Right lung (tissue), 5 donors: Measurements from ENCODE around the gene SERTAD2. TPM values are rescaled to one million over a fixed set of nuclear protein-coding genes. Genes with fewer than 3 reads are reported as not detected.
A peak's percentile ranks its signal among the peaks of the same experiment; 100 is the strongest.

Experiments
- DNase-seq, 2 donors: peaks; one replicate each; pipeline ENCODE4 v3.0.0-alpha.2; 2013
- polyA plus RNA-seq, 5 donors: library from polyadenylated mRNA; unstranded; fragments of 120-200 nt; gene quantifications; one replicate each; pipeline versions ENCODE4 v1.2.1 to v1.2.3, GENCODE V29; 2013; ENCODE audit warnings: inconsistent platforms in 1 of 5, low replicate concordance in 1 of 5; ENCODE audit not compliant: insufficient read length in 5 of 5, insufficient read depth in 1 of 5

SERTAD2 gene
- polyA plus RNA-seq, 5 donors: 22.3 to 27.9 (median 24.7) TPM

DNA sequence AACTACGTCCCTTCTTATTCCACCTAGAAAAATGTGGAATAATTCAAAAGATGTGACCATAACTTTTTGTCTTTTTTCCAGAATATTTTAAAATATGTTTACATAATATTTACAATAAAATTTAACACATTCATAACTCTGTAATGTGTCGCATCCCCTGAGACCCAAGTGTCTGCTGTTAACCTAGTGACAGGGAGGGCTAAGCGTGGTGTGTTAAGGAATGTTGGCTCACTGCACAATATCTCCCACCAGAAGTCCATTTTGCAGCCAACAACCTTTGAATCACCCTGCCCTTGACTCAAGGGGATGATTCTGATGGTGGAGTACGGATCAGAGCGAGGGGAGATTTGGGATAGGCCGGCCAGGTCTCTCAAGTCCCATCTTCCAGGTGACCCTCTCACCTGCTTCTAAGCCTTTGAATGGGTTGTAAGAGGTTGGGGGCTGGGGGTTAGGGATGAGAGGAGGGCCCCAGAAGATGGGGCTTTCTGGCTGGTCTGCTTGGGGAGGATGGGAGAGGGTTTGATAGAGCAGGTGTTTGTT is 43.3 kb downstream of the SERTAD2 start:
- DNase-seq: no peak

DNA sequence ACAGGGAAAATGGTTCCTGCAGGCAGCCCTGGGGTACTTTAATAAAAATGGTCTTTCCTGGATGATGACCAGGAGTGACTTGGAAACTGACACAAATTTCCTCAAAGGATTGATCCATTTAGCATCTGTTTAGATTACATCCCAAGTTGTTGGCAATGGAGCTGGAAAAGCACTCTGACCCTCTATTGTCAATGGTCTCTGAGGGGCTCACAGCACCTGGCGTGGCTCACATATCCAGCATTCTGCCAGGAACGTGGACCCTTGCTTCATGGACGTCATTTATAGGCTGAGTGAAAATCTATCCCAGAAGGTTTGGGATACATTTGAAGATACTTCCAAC is 43.8 kb downstream of the SERTAD2 start:
- DNase-seq: no peak

DNA sequence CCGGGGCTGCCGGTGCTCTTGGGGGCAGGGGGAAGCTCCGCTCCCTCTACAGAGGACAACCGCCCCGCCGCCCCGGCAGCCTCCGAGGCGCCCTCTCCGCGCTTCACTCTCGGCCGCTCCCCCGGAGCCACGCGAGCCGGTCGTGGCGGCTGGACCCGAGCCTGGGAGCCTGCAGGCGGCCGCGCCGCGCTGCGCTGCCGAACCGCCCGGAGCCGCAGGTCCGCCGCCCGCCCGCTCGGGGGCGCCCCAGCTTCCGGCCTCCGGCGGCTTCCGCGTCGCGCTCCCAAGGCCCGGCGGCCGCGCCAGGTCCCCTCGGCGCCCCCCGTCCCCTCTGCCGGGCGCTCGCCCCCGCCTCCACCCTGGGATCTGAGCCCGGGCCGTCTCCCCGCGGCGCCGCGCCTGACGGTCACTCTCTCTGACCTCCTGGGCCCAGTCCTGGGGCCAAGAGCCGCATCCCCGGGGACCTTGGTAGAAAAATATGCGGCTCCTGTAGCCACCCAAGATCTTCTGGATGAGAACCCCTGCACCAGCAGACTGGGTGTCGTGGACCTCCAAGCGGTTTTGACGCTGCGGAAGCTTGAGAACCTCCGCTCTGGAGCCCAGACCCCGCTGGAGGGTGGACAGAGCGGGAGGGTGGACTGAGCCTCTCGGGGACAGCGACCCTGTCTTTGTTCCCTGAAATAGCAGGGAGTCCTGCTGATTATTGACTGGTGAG is 44.3 kb downstream of the SERTAD2 start:
- no peak for DNase-seq

DNA sequence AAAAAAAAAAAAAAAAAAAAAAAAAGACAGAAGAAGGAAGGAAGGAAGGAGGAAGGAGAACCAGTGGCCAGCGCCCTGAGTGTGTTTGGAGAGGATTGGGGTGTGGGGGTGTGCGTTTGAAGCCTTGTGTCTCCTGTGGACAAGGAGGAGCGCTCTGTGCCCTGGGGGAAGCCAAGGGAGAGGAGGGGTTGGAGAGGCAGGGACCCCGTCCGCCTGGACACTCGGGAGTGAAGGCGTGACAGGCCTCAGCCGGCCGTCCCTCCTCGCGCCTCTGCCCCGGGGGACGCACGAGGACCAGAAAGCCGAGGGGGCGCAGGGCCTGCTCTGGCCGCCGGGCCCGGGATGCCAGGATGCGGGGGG is 44.9 kb downstream of the SERTAD2 start:
- no peak for DNase-seq

DNA sequence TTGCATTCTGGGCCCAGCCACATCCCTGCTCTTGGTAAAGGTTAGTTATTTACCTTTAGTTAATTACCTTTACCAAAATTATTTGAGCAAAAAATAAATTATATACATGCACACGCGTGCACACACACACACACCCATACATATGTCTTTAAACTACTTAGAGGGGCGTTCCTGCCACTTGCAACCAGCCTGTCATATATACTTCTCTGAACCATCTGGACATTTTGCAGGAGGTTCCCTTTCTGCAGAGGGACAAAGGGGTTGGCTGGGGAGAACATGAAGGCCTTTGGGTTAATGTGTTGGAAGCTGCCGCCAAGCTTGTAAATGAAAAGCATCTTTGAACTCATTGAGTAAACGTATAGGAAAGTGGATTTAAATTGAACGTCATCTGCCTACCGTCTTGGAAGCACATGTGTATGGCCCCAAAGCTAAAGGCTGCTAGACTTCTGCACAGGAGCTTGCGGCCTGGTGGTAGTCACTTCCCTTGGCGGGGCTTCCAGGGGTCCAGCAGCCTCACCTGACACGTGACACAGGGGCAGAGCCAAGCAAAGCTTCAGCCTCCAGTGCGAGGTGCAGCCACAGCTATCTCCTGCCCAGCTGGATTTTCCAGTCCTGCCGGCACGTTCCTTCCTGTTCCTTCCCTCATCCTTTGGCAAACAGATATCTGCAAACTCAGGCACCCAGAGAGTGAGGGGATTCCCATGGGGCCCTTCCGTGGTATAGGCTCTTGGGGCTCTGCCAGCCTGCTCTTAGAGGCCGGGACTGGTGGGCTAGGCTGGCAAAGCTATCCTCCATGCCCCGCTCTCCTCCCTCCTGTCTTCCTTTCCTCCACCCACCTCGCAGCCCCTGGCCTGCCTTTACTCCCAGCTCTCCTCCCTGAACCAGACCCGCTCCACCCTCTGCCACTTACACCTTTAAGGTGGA is 46.1 kb downstream of the SERTAD2 start:
- no peak for DNase-seq

DNA sequence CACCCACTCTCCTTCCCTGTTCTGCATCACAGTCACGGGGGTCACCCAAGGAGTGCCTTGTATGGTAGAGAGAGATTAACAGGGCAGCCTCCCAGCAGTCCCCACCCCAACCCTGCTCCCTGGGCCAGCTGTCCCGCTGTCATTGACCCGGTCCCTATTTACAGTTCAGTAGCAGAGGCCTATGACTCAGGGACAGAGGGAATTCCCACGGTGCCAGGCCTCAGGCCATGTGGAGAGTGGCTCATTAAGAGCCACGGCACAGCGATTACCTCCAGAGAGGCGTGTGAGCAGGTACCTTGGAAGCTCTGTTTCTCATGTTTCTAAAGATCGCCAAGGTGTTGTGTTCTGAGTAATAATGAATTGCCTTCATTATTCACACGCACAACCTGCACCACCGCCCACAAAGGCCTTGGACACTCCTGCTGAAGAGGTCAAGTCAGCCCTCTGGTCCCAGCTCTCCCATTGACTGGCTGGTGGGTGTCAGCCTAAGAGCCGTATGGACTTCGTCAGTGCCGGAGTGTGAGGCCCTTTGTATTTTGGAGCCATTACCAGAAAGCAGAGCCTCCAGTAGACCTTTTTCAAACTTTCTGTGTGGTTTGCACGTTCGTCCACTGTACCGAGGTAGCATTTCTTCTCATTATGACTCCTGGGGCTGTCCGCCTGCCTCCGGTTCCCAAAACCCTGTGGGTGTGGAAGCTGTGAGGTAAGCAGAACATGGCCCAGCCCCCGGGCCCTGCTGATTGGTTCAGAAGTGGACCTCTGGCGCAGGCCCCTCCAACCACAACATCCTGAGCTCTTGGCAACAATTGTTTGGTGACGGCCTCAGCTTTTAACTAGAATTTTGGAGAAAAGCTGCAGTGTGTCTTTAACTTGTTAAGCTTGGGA is 47.0 kb downstream of the SERTAD2 start:
- DNase-seq: peak; percentile 65 to 73

DNA sequence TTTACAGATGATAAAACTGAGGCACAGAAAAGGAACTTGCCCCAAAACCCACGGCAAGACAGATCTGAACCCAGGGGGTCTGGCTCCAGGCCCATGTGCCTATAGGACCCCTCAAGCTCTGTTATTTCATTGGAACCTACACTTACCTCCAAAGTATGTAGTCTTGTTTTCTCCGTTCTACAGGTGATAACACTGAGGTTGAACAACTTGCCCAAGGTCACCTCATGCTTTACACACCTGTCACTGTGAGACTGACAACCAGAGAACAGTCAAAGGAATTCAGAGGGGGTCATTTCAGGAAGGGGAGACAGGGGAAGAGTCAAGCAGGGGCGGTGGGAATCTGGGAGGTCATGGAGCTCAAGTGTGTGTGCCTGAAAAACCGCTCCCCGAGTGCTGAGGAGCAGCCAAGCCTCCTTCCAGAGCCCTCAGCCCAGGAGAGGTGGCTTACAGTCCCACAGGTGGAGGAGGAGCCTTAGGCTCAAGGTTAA is 47.7 kb downstream of the SERTAD2 start:
- DNase-seq: no peak

DNA sequence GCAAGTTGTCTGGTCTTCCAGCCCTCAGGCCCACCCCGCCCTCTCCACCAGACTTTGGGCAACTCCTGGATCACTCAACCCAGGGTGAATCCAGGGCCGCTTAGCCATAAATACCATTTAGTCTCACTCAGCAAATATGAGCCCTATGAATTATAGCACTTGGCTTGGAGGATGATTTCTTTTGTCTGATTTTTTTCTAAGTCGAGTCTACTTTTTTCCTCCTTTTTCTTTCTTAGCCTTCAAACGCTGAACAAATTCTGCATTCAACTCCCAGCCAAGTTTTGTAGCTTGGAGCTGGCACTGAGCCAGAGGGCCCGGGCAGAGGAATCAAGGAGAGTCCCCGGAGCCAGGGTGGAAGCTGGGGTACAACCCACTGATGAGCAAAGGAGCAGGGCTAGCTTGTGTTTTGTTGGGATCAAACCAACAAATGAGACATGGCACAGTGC is 48.7 kb downstream of the SERTAD2 start:
- DNase-seq: no peak

DNA sequence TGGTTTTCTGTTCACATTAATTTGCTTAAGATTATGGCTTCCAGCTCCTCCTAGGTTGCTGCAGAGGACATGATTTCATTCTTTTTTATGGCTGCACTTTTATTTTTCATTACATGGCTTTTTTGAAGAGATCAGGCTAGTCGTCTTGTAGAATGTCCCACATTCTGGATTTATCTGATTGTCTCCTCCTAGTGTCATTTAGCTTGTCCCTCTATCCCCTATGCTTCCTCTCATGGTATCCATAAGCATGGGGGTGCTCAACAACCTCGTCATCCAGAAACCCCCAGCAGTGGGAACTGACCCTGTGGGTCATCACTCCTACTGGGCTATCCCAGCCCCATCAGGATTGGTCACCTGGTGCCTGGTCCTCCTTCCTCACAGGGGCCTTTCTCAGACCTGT is 49.6 kb downstream of the SERTAD2 start:
- no peak for DNase-seq

DNA sequence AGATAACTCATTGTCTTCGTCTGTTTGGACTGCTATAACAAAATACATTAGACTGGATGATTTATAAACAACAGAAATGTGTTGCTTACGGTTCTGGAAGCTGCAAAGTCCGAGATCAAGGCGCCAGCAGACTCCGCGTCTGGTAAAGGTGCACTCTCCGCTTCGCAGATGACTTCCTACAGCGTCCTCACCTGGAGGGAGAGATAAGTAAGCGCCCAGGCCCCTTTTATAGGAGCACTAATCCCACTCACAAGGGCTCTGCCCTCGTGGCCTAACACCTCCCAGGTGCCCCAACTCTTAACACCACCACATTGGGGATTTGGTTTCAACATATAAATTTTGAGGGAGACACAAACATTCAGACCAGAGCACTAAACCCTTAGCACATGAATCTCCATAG is 51.3 kb downstream of the SERTAD2 start:
- DNase-seq: no peak

DNA sequence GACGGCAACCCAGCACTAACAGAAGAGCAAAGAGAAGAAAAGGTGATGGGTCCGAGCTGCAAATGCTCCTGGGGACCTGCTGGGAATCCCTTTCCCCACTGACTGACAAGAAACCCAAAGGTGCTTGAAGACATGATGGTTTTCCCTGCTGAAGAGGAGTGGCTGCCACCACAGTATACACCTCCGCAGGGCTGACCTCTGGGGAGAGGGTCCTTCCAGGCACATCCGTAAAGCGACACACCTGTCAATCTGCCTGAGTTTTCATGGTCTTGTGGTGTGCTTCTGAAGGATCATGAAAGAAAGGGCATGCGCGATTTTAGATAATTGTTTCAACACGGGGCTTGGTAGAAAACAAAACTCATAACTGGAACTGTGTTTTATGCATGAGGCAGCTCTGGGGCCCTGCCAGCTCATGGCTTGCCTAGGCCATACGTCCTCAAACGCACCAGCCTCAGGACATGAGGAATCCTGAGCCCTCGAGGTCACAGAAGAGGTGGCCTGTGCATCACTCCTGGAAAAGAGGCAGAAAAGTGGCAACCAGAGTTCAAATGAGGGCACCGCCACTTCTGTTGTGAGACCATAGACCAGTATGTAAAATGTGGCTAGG is 51.8 kb downstream of the SERTAD2 start:
- no peak for DNase-seq

DNA sequence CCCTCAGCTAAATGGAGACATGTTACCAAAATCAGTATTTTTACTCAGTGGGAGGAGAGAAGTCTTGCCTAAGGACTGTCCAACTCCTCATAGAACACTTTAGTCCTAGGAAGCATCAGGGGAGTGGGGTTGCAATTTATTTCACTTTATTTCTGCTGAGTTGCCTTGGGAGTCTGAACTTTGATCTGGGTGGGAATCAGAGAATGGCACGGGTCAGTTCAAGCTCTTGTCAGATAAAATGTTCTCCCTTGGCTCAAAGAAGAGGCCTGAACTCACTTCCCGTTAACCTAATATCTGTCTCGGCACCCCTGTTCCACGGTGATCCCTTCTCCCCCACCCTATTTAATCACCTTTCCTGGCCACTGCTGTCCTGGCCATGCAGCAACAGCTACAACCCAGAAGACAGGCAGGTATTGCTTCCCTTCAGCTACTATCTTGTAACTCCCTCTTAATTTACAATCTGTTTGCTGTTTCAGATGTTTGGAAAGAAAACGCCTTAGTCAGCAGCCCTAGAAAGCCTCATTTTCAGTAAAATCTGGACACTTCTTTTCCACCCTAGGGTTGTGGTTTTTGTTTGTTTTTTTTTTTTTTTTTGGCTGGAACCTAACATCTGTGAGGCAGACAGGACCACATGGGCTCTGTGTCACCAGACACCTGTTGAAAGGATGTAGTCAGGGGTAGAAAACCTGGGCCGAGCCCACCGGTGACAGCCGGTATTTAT is 52.5 kb downstream of the SERTAD2 start:
- DNase-seq: no peak

DNA sequence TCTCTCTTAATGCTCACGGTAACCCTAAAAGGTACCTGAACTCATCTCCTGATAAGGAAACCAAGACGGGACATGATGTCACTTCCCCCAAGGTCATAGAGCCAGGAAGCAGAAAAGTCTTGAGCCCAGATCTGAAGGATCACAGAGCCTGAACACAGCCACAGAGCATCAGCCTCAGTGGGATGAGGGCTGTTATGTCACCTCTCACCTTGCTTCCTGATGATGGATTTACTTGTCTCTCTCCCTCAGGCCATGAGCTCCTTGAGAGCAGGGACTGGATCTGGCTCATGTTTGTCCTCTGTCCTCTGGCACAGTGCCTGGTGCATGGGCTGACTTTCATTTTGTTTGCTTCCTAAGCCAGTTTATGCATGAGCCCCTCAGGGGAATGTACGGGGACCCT is 54.2 kb downstream of the SERTAD2 start:
- no peak for DNase-seq

DNA sequence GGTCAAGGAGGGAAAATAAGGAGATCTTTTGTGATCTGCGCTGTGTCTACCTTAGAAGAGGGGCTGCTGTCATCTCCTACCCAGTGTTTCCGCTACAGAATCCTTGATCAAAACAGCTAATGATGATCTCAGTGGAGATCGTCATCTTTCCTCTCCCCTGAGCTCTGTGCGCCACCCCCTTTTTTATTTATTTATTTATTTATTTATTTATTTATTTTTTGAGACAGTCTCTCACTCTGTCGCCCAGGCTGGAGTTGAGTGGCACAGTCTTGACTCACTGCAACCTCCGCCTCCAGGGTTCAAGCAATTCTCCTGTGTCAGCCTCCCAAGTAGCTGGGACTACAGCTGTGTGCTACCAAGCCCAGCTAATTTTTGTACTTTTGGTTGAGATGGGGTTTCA is 55.5 kb downstream of the SERTAD2 start:
- DNase-seq: no peak

DNA sequence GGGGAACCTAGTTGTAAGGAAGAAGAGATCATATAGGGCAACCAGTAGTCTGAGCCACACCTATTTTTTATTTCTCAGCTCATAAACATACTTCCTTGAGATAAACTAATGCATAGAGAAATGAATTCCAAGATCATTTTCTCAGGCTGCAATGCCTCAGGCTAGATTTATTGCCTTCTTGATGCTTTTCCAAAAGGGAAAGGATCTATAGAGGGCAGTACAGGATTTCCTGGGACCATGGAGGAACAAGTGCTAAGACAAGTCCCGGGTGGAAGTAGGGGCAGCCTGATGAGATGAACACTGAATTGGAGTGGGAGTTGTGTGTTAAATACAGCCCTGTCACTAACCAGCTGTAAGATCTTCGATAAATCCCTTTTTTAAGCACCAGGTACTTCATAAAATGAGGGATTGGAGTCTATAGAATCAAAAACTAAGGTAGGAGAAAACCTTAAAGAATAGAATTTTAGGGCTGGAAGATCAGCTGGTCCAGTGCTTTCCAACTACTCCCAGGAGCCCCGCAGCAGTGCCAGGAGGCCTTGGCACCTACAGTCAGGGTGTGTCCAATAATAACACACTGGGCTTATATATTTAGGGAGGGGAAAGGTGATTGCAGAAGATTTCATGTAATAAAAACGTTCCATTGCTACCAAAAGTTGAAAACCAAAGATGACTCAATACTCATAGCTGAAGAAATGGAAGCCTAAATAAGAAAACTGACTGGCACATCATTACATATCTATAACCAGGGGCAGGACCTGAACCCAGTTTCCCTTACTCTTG is 58.1 kb downstream of the SERTAD2 start:
- DNase-seq: no peak

DNA sequence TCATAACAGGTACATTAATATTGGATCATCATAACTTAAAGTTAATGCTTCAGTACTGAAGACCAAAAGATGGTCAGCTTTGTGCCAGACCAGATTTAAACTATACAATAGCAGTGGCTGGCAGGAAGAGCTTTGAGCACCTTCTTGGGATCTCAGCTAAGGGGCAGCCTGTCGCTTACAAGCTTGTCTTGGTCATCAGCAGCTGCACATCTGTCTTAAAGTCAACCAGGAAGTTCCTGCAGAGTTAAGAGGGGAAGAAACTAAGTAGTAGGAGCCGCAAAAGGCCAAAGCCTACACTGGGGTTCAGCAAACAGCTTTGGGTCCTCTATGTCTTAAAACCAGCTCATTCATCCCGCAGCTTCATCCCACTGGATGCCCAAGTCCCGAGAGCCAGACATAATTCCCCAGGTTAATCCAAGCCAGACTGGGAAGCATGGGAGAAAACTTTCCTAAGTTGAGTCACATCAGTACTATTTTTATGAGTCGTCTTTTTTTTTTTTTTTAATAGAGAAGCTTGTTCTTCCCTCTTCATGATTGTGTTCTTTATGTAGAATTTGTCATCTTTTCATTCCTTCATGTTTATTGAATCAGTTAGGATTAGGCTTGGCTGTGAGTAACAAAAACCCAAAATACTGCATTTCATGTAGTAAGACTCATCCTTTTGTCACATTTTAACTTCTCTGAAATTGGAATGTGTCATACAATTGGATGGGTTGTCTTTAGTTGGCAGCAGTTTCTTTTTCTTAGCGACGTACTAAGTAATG is 59.3 kb downstream of the SERTAD2 start:
- no peak for DNase-seq

DNA sequence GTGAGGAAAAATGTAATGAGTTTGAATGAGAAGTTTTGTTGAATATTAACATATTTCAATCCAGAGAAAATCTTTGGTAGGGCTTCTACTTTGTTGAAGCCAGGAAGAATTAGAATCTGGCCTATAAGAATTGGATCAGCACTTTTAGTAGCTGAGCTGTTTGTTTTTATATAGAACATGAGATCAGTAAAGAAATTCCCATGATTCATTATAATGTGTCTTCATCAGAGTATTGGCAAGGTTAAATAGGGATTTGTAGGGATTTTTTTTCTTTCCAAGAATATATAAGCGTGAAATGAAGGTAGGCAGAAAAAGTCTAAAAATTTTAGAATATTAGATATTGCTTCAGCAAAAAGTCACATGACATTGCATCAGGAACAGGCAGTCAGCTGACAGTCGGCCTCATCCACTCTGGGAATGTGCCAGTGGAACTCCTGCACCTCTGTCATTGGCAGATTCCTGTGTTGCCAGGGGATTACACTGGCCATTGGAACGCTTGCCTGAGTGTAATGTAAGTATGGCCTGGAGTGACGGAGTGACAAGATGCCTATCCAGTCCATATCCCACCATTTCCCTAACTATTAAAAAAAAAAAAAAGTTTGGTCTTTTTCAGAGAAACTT is 60.6 kb downstream of the SERTAD2 start:
- no peak for DNase-seq

DNA sequence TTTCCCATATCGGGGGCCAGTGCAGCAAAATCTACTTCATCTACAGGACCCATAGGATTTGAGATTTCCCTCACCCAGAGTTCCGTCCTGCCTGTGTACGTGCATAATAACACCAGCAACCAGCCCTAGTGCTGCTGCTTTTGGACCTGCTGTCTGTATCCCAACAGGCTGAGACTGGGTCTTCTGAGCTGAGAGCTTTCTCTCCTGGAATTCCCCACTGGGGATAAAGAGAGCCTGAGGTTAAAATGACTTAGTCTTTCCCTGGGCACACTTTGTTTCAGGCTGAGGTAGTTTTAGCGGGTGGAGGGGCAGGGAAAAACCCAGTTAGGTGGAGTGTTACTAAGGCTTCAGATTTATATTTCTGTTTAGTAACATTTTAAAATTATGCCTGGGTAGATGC is 62.5 kb downstream of the SERTAD2 start:
- DNase-seq: no peak

DNA sequence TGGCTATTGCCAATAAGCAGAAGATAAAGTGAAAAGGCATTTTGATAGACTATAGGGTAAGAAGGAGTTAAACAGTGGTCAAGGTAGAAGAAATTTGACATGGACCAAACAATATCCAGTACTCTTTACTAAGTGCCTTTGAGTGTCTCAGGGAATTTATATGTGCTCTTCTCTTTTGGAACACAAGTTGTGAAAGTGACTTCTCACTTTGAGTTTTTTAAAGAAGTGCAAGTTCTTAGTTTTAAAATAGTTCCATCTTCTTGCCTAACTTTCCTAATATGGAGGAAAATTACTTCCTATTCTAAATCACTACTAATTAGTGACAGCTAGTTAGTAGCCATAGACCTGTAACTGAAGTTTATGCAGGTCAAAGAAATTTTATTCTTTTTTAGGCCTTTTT is 66.2 kb downstream of the SERTAD2 start:
- DNase-seq: no peak
